HepG2 (cell line): Measurements from ENCODE around the gene CNOT6. TPM values are rescaled to one million over a fixed set of nuclear protein-coding genes. Genes with fewer than 3 reads are reported as not detected.

Source experiments
- ATAC-seq: fragments of 200-7000 bp; cut with Tn5 transposase; 3 replicates; pipeline ENCODE4 v1.9.1; 2020; ENCODE audit warnings: mild to moderate bottlenecking, moderate library complexity
- BruUV-seq: library from RNA; stranded (reverse); fragments of 400-500 nt; replicated peaks from 2 replicates; lab custom pipeline; 2021; lab: Mats Ljungman, UMichigan
- CTCF ChIA-PET: fragments of 300-600 bp; formaldehyde crosslinking; extraction: SDS; loops from one replicate; lab custom pipeline; 2021; ENCODE audit warnings: low total read pairs, inconsistent platforms, low intra/inter-chr PET ratio; lab: Yijun Ruan, JAX
- POLR2A ChIA-PET: fragments of 350-600 bp; sonication (Branson Sonifier 250); formaldehyde crosslinking; loops from one replicate; lab custom pipeline; 2020; ENCODE audit warnings: antibody characterized with exemption, inconsistent platforms; lab: Yijun Ruan, JAX
- DNase-seq: peaks from one replicate; pipeline ENCODE4 v3.0.0-alpha.2; 2015; ENCODE audit warnings: low spot score
- FAIRE-seq: peaks from 3 replicates; lab custom pipeline; 2011; peaks lifted over from hg19 to GRCh38; lab: Jason Lieb, UNC
- H2AFZ ChIP-seq: one replicate; pipeline ENCODE4 v1.6.1; 2011; ENCODE audit warnings: low read length, inconsistent platforms
- H3K27ac ChIP-seq: fragments of 300-600 bp; 3 replicates; pipeline ENCODE4 v1.8.0; 2011; ENCODE audit warnings: mixed run types, mild to moderate bottlenecking, mixed read lengths, low read length, inconsistent platforms; ENCODE audit not compliant: insufficient read depth; ENCODE audit errors: extremely low read length
- H3K27me3 ChIP-seq, 2 experiments: fragments of 200-600 bp in 1 of 2; 2 replicates in 1 of 2; 3 replicates in 1 of 2; pipeline versions ENCODE4 v1.6.0 to v1.8.0; 2011; ENCODE audit warnings: low read length in 2 of 2, mild to moderate bottlenecking in 2 of 2, moderate library complexity in 2 of 2, inconsistent platforms in 1 of 2; ENCODE audit not compliant: insufficient read depth in 2 of 2, control insufficient read depth in 1 of 2
- H3K36me3 ChIP-seq, 2 experiments: fragments of 200-600 bp in 1 of 2; replicated peaks in 1 of 2; 2 replicates in 1 of 2; 3 replicates in 1 of 2; pipeline versions ENCODE4 v1.5.1 to v1.8.0; 2011; ENCODE audit warnings: low read length in 2 of 2, inconsistent platforms in 1 of 2; ENCODE audit not compliant: insufficient read depth in 2 of 2, control insufficient read depth in 1 of 2
- H3K4me1 ChIP-seq: 2 replicates; pipeline ENCODE4 v1.5.1; 2012; ENCODE audit warnings: low read length, inconsistent platforms; ENCODE audit not compliant: insufficient read depth
- H3K4me2 ChIP-seq: 2 replicates; pipeline ENCODE4 v1.6.0; 2011; ENCODE audit warnings: low read depth, low read length, inconsistent platforms
- H3K4me3 ChIP-seq, 3 experiments: fragments of 200-600 bp in 1 of 3; sonication (generic), shearing (Covaris generic) in 1 of 3; replicated peaks in 1 of 3; 2 replicates each; pipeline ENCODE4 v1.5.1; 2011 to 2016; ENCODE audit warnings: low read length in 3 of 3, inconsistent platforms in 2 of 3, low read depth in 2 of 3, mild to moderate bottlenecking in 2 of 3, control low read depth in 1 of 3, mixed read lengths in 1 of 3; ENCODE audit not compliant: insufficient read depth in 1 of 3
- H3K79me2 ChIP-seq: one replicate; pipeline ENCODE4 v1.6.1; 2011; ENCODE audit warnings: low read length, inconsistent platforms; ENCODE audit not compliant: insufficient read depth
- H3K9ac ChIP-seq: 2 replicates; pipeline ENCODE4 v1.6.0; 2011; ENCODE audit warnings: mild to moderate bottlenecking, low read depth, low read length, inconsistent platforms; ENCODE audit not compliant: insufficient read depth
- H3K9me3 ChIP-seq: 2 replicates; pipeline ENCODE4 v1.5.1; 2012; ENCODE audit warnings: mild to moderate bottlenecking, low read length
- H4K20me1 ChIP-seq: 2 replicates; pipeline ENCODE4 v1.6.0; 2011; ENCODE audit warnings: inconsistent platforms, mild to moderate bottlenecking, low read length, moderate library complexity; ENCODE audit not compliant: insufficient read depth
- KAT7 ChIP-seq: IDR thresholded peaks from 2 replicates; pipeline ENCODE4 v1.6.1; 2018; ENCODE audit warnings: borderline replicate concordance, missing compliant biosample characterization
- KLF11 ChIP-seq: IDR thresholded peaks from 2 replicates; pipeline ENCODE4 v1.6.1; 2016; ENCODE audit warnings: missing compliant biosample characterization
- MIER2 ChIP-seq: IDR thresholded peaks from 2 replicates; pipeline ENCODE4 v1.6.1; 2016; ENCODE audit warnings: missing biosample characterization, missing genetic modification reagents
- MIXL1 ChIP-seq: IDR thresholded peaks from 2 replicates; pipeline ENCODE4 v1.6.1; 2016
- NR1H2 ChIP-seq: sonication (generic); formaldehyde crosslinking; IDR thresholded peaks from 2 replicates; pipeline ENCODE4 v1.8.1; 2022; ENCODE audit warnings: low read depth, missing genetic modification reagents, borderline replicate concordance
- PAF1 ChIP-seq: IDR thresholded peaks from 2 replicates; pipeline ENCODE4 v1.6.1; 2016; ENCODE audit warnings: missing genetic modification reagents, missing compliant biosample characterization
- RAD51 ChIP-seq: fragments of 450-650 bp; IDR thresholded peaks from 2 replicates; pipeline ENCODE4 v1.6.1; 2016; ENCODE audit warnings: borderline replicate concordance
- RARA ChIP-seq: IDR thresholded peaks from 2 replicates; pipeline ENCODE4 v1.6.1; 2016; ENCODE audit warnings: missing genetic modification reagents, missing compliant biosample characterization
- RBM39 ChIP-seq: fragments of 200-400 bp; formaldehyde crosslinking; IDR thresholded peaks from one replicate; pipeline ENCODE4 v1.6.1; 2018; ENCODE audit warnings: antibody characterized with exemption, mild to moderate bottlenecking, low read depth, low read length; ENCODE audit not compliant: poor library complexity, severe bottlenecking
- SP1 ChIP-seq, 2 experiments: fragments of 450-650 bp in 1 of 2; sonication (generic) in 1 of 2; formaldehyde crosslinking in 1 of 2; IDR thresholded peaks; 2 replicates each; pipeline versions ENCODE4 v1.4.0 to v1.6.1; 2016 to 2020; ENCODE audit warnings: missing genetic modification reagents in 1 of 2
- XBP1 ChIP-seq: sonication (generic); formaldehyde crosslinking; IDR thresholded peaks from 2 replicates; pipeline ENCODE4 v1.5.0; 2020; ENCODE audit warnings: missing genetic modification reagents
- ZNF468 ChIP-seq: sonication (generic); formaldehyde crosslinking; IDR thresholded peaks from 2 replicates; pipeline ENCODE4 v1.8.0; 2022; ENCODE audit warnings: mild to moderate bottlenecking, moderate library complexity, missing genetic modification reagents
- ZNF768 ChIP-seq: sonication (generic); formaldehyde crosslinking; IDR thresholded peaks from 2 replicates; pipeline ENCODE4 v1.4.0; 2020; ENCODE audit warnings: missing genetic modification reagents
- ZSCAN12 ChIP-seq: sonication (generic); formaldehyde crosslinking; IDR thresholded peaks from 2 replicates; pipeline ENCODE4 v1.9.0; 2021; ENCODE audit warnings: mild to moderate bottlenecking, missing genetic modification reagents
- WGBS: methylation state at CpG from one replicate; pipeline ENCODE4 v1.1.6; 2017; ENCODE audit warnings: low lambda C conversion rate; 5-methylcytosine and 5-hydroxymethylcytosine counted together
- in situ Hi-C: cut with HindIII; loops from 2 replicates; pipeline ENCODE4 v1.10.0; 2017; ENCODE audit warnings: low pct_unique_long_range_greater_than_20kb; ENCODE audit not compliant: extremely low pct_ligation_motif_present
- intact Hi-C: fragments of 100-400 bp; cut with micrococcal nuclease; formaldehyde crosslinking; loops from one replicate; pipeline ENCODE4 v1.10.0; 2022; ENCODE audit not compliant: unreplicated experiment
- polyA plus RNA-seq, 8 experiments: library from polyadenylated mRNA; depleted of rRNA in 3 of 8; stranded (reverse) in 7 of 8; unstranded in 1 of 8; fragments of >200 nt; fragmentation: Illumina TruSeq in 4 of 8; extraction: Trizol in 4 of 8; gene quantifications; 2 replicates each; pipeline versions ENCODE4 v1.2.1 to v1.2.3, GENCODE V29; 2011 to 2016; ENCODE audit warnings: low read depth in 4 of 8, missing spikeins in 1 of 8, mixed read lengths in 1 of 8; ENCODE audit not compliant: insufficient read depth in 1 of 8
- total RNA-seq, 5 experiments: library from RNA; depleted of rRNA; stranded (reverse); fragments of >200 nt; fragmentation: Illumina TruSeq; extraction: Trizol; gene quantifications; 2 replicates each; pipeline ENCODE4 v1.2.3, GENCODE V29; 2016; ENCODE audit warnings: low read depth in 1 of 5
- TF ChIP-seq, protein P1 (sequence below): sonication (generic); formaldehyde crosslinking; IDR thresholded peaks from 2 replicates; pipeline ENCODE4 v1.8.1; 2023; ENCODE audit warnings: mild to moderate bottlenecking, missing genetic modification reagents
- TF ChIP-seq, protein P2 (sequence below): sonication (generic); formaldehyde crosslinking; IDR thresholded peaks from 2 replicates; pipeline ENCODE4 v1.5.1; 2020; ENCODE audit warnings: mild to moderate bottlenecking, missing genetic modification reagents, borderline replicate concordance
- TF ChIP-seq, protein P3 (sequence below): sonication (generic); formaldehyde crosslinking; IDR thresholded peaks from 2 replicates; pipeline ENCODE4 v1.4.0; 2020; ENCODE audit warnings: missing genetic modification reagents

The CNOT6 gene
- total and polyA plus RNA-seq, 2 of the 13 experiments (the other 11 are each of a cell fraction or from before 2014, with no cell fraction given): 8.8 to 9.1 TPM

DNA sequence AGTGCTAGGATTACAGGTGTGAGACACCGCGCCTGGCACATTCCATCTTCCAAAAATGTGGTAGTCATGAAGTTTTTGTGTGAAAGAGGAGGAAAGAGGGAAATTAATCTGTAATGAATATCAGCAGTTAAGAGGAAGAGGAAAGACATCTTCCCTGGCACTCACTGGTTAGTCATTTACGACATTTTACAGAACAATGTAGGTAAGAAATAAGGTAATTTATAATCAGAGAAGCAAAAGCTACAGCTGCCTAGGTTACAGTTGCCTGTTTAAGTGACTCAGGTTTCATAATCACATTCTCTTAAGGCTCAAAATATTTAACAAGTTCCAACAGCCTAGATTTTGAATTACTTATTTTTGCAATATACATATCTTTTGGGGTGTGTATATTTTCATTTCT is 26.9 kb downstream of the CNOT6 start:
- no peaks in the 10 kb centered on the region for H3K4me1 ChIP-seq
- TF ChIP-seq ZNF768 (CRISPR knock-in tag) (no peak), KAT7 (CRISPR knock-in tag) (no peak)
- TF ChIP-seq, protein P1, sequence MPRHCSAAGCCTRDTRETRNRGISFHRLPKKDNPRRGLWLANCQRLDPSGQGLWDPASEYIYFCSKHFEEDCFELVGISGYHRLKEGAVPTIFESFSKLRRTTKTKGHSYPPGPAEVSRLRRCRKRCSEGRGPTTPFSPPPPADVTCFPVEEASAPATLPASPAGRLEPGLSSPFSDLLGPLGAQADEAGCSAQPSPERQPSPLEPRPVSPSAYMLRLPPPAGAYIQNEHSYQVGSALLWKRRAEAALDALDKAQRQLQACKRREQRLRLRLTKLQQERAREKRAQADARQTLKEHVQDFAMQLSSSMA (CRISPR knock-in tag): no peak
- no peaks in the 10 kb centered on the region for H3K27me3 ChIP-seq
- ATAC-seq (no peak), FAIRE-seq (no peak), DNase-seq (no peak)
- no peak overlapping the region for H3K9ac ChIP-seq
- CTCF ChIA-PET: no interaction called here
- no peaks in the 10 kb centered on the region for H3K9me3 ChIP-seq
- BruUV-seq: no TSS peak
- POLR2A ChIA-PET: no interaction called here
- WGBS: 99% methylated on average over 3 of the region's 3 CpGs
- no peak overlapping the region for H3K4me3 ChIP-seq
- no peak overlapping the region for H3K4me2 ChIP-seq
- H4K20me1 ChIP-seq: peaks cover 19% of the 10 kb centered on the region; the same call in 1 of the 2 replicates
- peaks cover 81% of the 10 kb centered on the region for H3K79me2 ChIP-seq
- intact Hi-C loops: no loop called here
- no peak overlapping the region for H2AFZ ChIP-seq
- no peaks in the 10 kb centered on the region for H3K36me3 ChIP-seq
- in situ Hi-C loops: no loop called here
- no peak overlapping the region for H3K27ac ChIP-seq

DNA sequence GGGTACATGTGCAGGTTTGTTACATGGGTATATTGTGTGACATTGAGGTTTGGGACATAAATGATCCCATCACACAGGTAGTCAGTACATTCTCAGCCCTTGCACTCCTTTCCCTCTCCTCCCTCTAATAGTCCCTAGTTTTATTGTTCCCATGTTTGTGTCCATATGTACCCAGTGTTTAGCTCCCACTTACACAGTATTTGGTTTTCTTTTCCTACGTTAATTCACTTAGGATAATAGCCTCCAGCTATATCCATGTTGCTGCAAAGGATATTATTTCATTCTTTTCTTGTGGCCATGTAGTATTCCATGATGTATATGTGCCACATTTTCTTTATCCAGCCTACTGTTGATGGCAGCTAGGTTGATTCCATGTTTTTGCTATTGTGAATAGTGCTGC is 27.4 kb downstream of the CNOT6 start:
- no peak overlapping the region for H2AFZ ChIP-seq
- no peak overlapping the region for H3K4me2 ChIP-seq
- no peaks in the 10 kb centered on the region; a peak in 1 of 5 replicates for H3K36me3 ChIP-seq
- no peak overlapping the region for H3K27ac ChIP-seq
- no TSS peak for BruUV-seq
- no peak for FAIRE-seq
- WGBS: 100% methylated on average over 1 of the region's 1 CpG
- CTCF ChIA-PET: no interaction called here
- peaks cover 23% of the 10 kb centered on the region; the same call in 1 of the 2 replicates for H4K20me1 ChIP-seq
- H3K9ac ChIP-seq: no peak overlapping the region
- no peaks in the 10 kb centered on the region for H3K4me1 ChIP-seq
- no peaks in the 10 kb centered on the region for H3K9me3 ChIP-seq
- in situ Hi-C loops (no loop called here), intact Hi-C loops (no loop called here)
- no peak for DNase-seq
- ATAC-seq: no peak
- H3K4me3 ChIP-seq: no peak overlapping the region
- POLR2A ChIA-PET: no interaction called here
- no peaks in the 10 kb centered on the region for H3K27me3 ChIP-seq
- TF ChIP-seq PAF1 (CRISPR knock-in tag): no peak
- no peak for TF ChIP-seq RARA (CRISPR knock-in tag)
- no peak for TF ChIP-seq RBM39
- TF ChIP-seq ZNF468 (CRISPR knock-in tag): no peak
- TF ChIP-seq ZSCAN12 (CRISPR knock-in tag): no peak
- TF ChIP-seq MIER2 (CRISPR knock-in tag): no peak
- TF ChIP-seq, protein P2, sequence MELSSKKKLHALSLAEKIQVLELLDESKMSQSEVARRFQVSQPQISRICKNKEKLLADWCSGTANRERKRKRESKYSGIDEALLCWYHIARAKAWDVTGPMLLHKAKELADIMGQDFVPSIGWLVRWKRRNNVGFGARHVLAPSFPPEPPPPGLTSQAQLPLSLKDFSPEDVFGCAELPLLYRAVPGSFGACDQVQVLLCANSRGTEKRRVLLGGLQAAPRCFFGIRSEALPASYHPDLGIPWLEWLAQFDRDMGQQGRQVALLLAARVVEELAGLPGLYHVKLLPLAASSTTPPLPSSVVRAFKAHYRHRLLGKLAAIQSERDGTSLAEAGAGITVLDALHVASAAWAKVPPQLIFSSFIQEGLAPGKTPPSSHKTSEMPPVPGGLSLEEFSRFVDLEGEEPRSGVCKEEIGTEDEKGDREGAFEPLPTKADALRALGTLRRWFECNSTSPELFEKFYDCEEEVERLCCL: no peak
- no peak for TF ChIP-seq MIXL1 (CRISPR knock-in tag)
- TF ChIP-seq, protein P3, sequence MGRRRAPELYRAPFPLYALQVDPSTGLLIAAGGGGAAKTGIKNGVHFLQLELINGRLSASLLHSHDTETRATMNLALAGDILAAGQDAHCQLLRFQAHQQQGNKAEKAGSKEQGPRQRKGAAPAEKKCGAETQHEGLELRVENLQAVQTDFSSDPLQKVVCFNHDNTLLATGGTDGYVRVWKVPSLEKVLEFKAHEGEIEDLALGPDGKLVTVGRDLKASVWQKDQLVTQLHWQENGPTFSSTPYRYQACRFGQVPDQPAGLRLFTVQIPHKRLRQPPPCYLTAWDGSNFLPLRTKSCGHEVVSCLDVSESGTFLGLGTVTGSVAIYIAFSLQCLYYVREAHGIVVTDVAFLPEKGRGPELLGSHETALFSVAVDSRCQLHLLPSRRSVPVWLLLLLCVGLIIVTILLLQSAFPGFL (CRISPR knock-in tag): no peak
- no peak for TF ChIP-seq SP1 (IDR thresholded peaks at IDR 0.05)
- TF ChIP-seq SP1 (CRISPR knock-in tag; IDR thresholded peaks at IDR 0.05): no peak
- no peak for TF ChIP-seq RAD51
- no peak for TF ChIP-seq XBP1 (CRISPR knock-in tag)
- no peak for TF ChIP-seq NR1H2 (CRISPR knock-in tag)
- TF ChIP-seq KLF11: no peak
- H3K79me2 ChIP-seq: peaks cover 82% of the 10 kb centered on the region
